HFFc6 (cell line): ENCODE data around the gene SDC3. TPM values are rescaled to one million over a fixed set of nuclear protein-coding genes. Genes with fewer than 3 reads are reported as not detected.
"Not testable (repeated sequence)": the region's sequence is repeated elsewhere in the genome, so short reads cannot be mapped to it uniquely, and the experiment has no call there.

ENCODE experiments used
- DNase-seq: peaks from one replicate; pipeline ENCODE4 v3.0.0-alpha.2; 2018
- H3K27ac Mint-ChIP-seq: 2 replicates; pipeline ENCODE4 v1.8.0; 2020; ENCODE audit warnings: mild to moderate bottlenecking, mixed read lengths
- H3K27me3 Mint-ChIP-seq: 2 replicates; pipeline ENCODE4 v1.8.0; 2021; ENCODE audit warnings: mild to moderate bottlenecking, moderate library complexity, mixed read lengths; ENCODE audit not compliant: insufficient read depth
- H3K36me3 Mint-ChIP-seq: 2 replicates; pipeline ENCODE4 v1.8.0; 2021; ENCODE audit warnings: low read depth, mixed read lengths
- H3K4me1 Mint-ChIP-seq: 2 replicates; pipeline ENCODE4 v1.8.0; 2020; ENCODE audit warnings: low read depth, mixed read lengths
- H3K4me3 Mint-ChIP-seq: 2 replicates; pipeline ENCODE4 v1.8.0; 2020; ENCODE audit warnings: mild to moderate bottlenecking, moderate library complexity, mixed read lengths
- H3K9me3 Mint-ChIP-seq: 2 replicates; pipeline ENCODE4 v1.8.0; 2020; ENCODE audit warnings: mild to moderate bottlenecking, mixed read lengths
- CTCF ChIP-seq: fragments of 200-600 bp; sonication (generic); IDR thresholded peaks from 2 replicates; pipeline ENCODE4 v1.5.0; 2021; ENCODE audit warnings: antibody characterized with exemption, mild to moderate bottlenecking
- total RNA-seq, 6 experiments: library from RNA; stranded (reverse); fragmentation: NEBNext Ultra II Directional; extraction: Animal tissue kit (Norgen Biotek cat#: 25700); gene quantifications; 2 replicates in 1 of 6; 3 replicates in 5 of 6; pipeline ENCODE4 v1.2.3, GENCODE V29; 2021

Gene SDC3
- total RNA-seq, 6 experiments from 2014 or later = 50.9 to 60.5 (median 56.7) TPM

GRCh38 chr1:30950700-30951099, 42.1 kb upstream of the SDC3 start:
- Mint-ChIP-seq H3K36me3 (peaks cover 63% of the 10 kb centered on the region), H3K9me3 (no peaks in the 10 kb centered on the region), H3K27me3 (peaks cover 4% of the 10 kb centered on the region; the same call in 1 of the 2 replicates), H3K4me3 (no peak overlapping the region), H3K4me1 (peaks cover 33% of the 10 kb centered on the region), H3K27ac (no peak overlapping the region)
- no peak for DNase-seq
- TF ChIP-seq CTCF = no peak

- Mint-ChIP-seq H3K4me1 (peaks cover 29% of the 10 kb centered on the region), H3K27ac (no peak overlapping the region), H3K9me3 (no peaks in the 10 kb centered on the region), H3K36me3 (peaks cover 67% of the 10 kb centered on the region), H3K27me3 (peaks cover 4% of the 10 kb centered on the region; the same call in 1 of the 2 replicates), H3K4me3 (no peak overlapping the region)
- DNase-seq = no peak
- TF ChIP-seq CTCF = no peak
Observed at GRCh38 chr1:30950053-30950452, 41.5 kb upstream of the SDC3 start.

- H3K4me3 Mint-ChIP-seq, H3K27me3 Mint-ChIP-seq, DNase-seq, H3K27ac Mint-ChIP-seq, H3K9me3 Mint-ChIP-seq: not testable (repeated sequence)
- Mint-ChIP-seq H3K4me1 (peaks cover 24% of the 10 kb centered on the region), H3K36me3 (peaks cover 64% of the 10 kb centered on the region)
Observed at GRCh38 chr1:30949487-30949838, 40.9 kb upstream of the SDC3 start.

- not testable (repeated sequence) for H3K9me3 Mint-ChIP-seq, H3K27me3 Mint-ChIP-seq, H3K4me3 Mint-ChIP-seq
- H3K27ac Mint-ChIP-seq = peak overlapping the region; percentile 68
- H3K4me1 Mint-ChIP-seq = peaks cover 23% of the 10 kb centered on the region
- DNase-seq = peak; percentile 41
- peaks cover 65% of the 10 kb centered on the region for H3K36me3 Mint-ChIP-seq
Observed at GRCh38 chr1:30948813-30949486, 40.4 kb upstream of the SDC3 start.

- TF ChIP-seq CTCF = no peak
- no peak for DNase-seq
- no peaks in the 10 kb centered on the region for H3K9me3 Mint-ChIP-seq
- peak overlapping the region; percentile 68 for H3K27ac Mint-ChIP-seq
- H3K4me3 Mint-ChIP-seq = peak overlapping the region; percentile 23; the same call in 1 of the 2 replicates
- H3K4me1 Mint-ChIP-seq = peaks cover 23% of the 10 kb centered on the region
- H3K36me3 Mint-ChIP-seq = peaks cover 61% of the 10 kb centered on the region
- peaks cover 4% of the 10 kb centered on the region; the same call in 1 of the 2 replicates for H3K27me3 Mint-ChIP-seq
Observed at GRCh38 chr1:30948278-30948677, 39.7 kb upstream of the SDC3 start.

GRCh38 chr1:30947212-30947611, 38.7 kb upstream of the SDC3 start:
- no peak for TF ChIP-seq CTCF
- H3K27me3 Mint-ChIP-seq = peaks cover 4% of the 10 kb centered on the region; the same call in 1 of the 2 replicates
- H3K36me3 Mint-ChIP-seq = peaks cover 53% of the 10 kb centered on the region
- no peak for DNase-seq
- peaks cover 30% of the 10 kb centered on the region for H3K4me1 Mint-ChIP-seq
- no peaks in the 10 kb centered on the region for H3K9me3 Mint-ChIP-seq
- H3K4me3 Mint-ChIP-seq = no peak overlapping the region
- H3K27ac Mint-ChIP-seq = no peak overlapping the region
